WTC11 (cell line): ENCODE data around the gene NOL4L. TPM values are rescaled to one million over a fixed set of nuclear protein-coding genes. Genes with fewer than 3 reads are reported as not detected.

ENCODE experiments used
- ATAC-seq: fragments of 200-7000 bp; cut with Tn5 transposase; 2 replicates; pipeline ENCODE4 v1.10.0; 2021; ENCODE audit warnings: mild to moderate bottlenecking, moderate library complexity
- CTCF ChIA-PET: fragments of 300-600 bp; sonication (Branson Sonifier 250); formaldehyde crosslinking; loops from one replicate; lab custom pipeline; 2021; ENCODE audit warnings: antibody characterized with exemption; lab: Charles Lee
- POLR2A ChIA-PET: fragments of 350-600 bp; sonication (Branson Sonifier 250); formaldehyde crosslinking; loops from one replicate; lab custom pipeline; 2021; ENCODE audit warnings: antibody characterized with exemption; lab: Charles Lee
- DNase-seq: peaks from one replicate; pipeline ENCODE4 v3.0.0; 2021; ENCODE audit warnings: low spot score
- H3K27ac Mint-ChIP-seq: 2 replicates; pipeline ENCODE4 v1.8.0; 2021; ENCODE audit warnings: mixed read lengths
- H3K27me3 Mint-ChIP-seq: 2 replicates; pipeline ENCODE4 v1.8.0; 2021; ENCODE audit warnings: low read depth, mild to moderate bottlenecking, moderate library complexity, mixed read lengths
- H3K36me3 Mint-ChIP-seq: 2 replicates; pipeline ENCODE4 v1.8.0; 2021; ENCODE audit warnings: mixed read lengths
- H3K4me1 Mint-ChIP-seq: 2 replicates; pipeline ENCODE4 v1.8.0; 2022; ENCODE audit warnings: mixed read lengths
- H3K4me3 Mint-ChIP-seq: 2 replicates; pipeline ENCODE4 v1.8.0; 2021; ENCODE audit warnings: mild to moderate bottlenecking, moderate library complexity, mixed read lengths
- H3K9me3 Mint-ChIP-seq: 2 replicates; pipeline ENCODE4 v1.8.0; 2021; ENCODE audit warnings: mixed read lengths
- ELF4 ChIP-seq: sonication (generic); formaldehyde crosslinking; IDR thresholded peaks from 2 replicates; pipeline ENCODE4 v1.8.1; 2022; ENCODE audit warnings: low read depth, mild to moderate bottlenecking, moderate library complexity, missing genetic modification reagents
- ESRRA ChIP-seq: sonication (generic); formaldehyde crosslinking; IDR thresholded peaks from 2 replicates; pipeline ENCODE4 v1.8.1; 2022; ENCODE audit warnings: mild to moderate bottlenecking, missing genetic modification reagents, borderline replicate concordance
- FOXK1 ChIP-seq: sonication (generic); formaldehyde crosslinking; IDR thresholded peaks from 2 replicates; pipeline ENCODE4 v1.8.0; 2022; ENCODE audit warnings: mild to moderate bottlenecking, moderate library complexity, missing genetic modification reagents
- HMGA2 ChIP-seq: fragments of 250-450 bp; sonication (Bioruptor Pico); IDR thresholded peaks from 2 replicates; pipeline ENCODE4 v1.4.0; 2021; ENCODE audit warnings: mild to moderate bottlenecking, moderate library complexity
- RELA ChIP-seq: sonication (generic); formaldehyde crosslinking; IDR thresholded peaks from 2 replicates; pipeline ENCODE4 v1.8.1; 2022; ENCODE audit warnings: missing genetic modification reagents, mild to moderate bottlenecking, borderline replicate concordance
- TEAD1 ChIP-seq: sonication (generic); formaldehyde crosslinking; IDR thresholded peaks from 2 replicates; pipeline ENCODE4 v1.8.0; 2022; ENCODE audit warnings: mild to moderate bottlenecking, missing genetic modification reagents
- total RNA-seq: library from RNA; stranded (reverse); gene quantifications from 3 replicates; pipeline ENCODE4 v1.2.3, GENCODE V29; 2021
- TF ChIP-seq, protein P1 (sequence below): sonication (generic); formaldehyde crosslinking; IDR thresholded peaks from 2 replicates; pipeline ENCODE4 v1.8.1; 2023; ENCODE audit warnings: mild to moderate bottlenecking, missing genetic modification reagents, borderline replicate concordance
- TF ChIP-seq, protein P2 (sequence below): fragments of 250-450 bp; sonication (Bioruptor Pico); IDR thresholded peaks from 2 replicates; pipeline ENCODE4 v1.9.0; 2021; ENCODE audit warnings: mild to moderate bottlenecking, borderline replicate concordance
- TF ChIP-seq, protein P3 (sequence below): sonication (generic); formaldehyde crosslinking; IDR thresholded peaks from 2 replicates; pipeline ENCODE4 v1.8.1; 2022; ENCODE audit warnings: mild to moderate bottlenecking, moderate library complexity, missing genetic modification reagents
- TF ChIP-seq, protein P4 (sequence below): sonication (generic); formaldehyde crosslinking; IDR thresholded peaks from 2 replicates; pipeline ENCODE4 v1.8.0; 2022; ENCODE audit warnings: mild to moderate bottlenecking, missing genetic modification reagents
- TF ChIP-seq, protein P5 (sequence below): fragments of 200-600 bp; IDR thresholded peaks from 2 replicates; pipeline ENCODE4 v1.8.0; 2022; ENCODE audit warnings: antibody characterized with exemption
- TF ChIP-seq, protein P6 (sequence below): sonication (generic); formaldehyde crosslinking; IDR thresholded peaks from 2 replicates; pipeline ENCODE4 v1.8.1; 2022; ENCODE audit warnings: low read depth, mild to moderate bottlenecking, moderate library complexity, missing genetic modification reagents, borderline replicate concordance

The NOL4L gene
- total RNA-seq, 1 experiment from 2014 or later, result 29.0 TPM

DNA sequence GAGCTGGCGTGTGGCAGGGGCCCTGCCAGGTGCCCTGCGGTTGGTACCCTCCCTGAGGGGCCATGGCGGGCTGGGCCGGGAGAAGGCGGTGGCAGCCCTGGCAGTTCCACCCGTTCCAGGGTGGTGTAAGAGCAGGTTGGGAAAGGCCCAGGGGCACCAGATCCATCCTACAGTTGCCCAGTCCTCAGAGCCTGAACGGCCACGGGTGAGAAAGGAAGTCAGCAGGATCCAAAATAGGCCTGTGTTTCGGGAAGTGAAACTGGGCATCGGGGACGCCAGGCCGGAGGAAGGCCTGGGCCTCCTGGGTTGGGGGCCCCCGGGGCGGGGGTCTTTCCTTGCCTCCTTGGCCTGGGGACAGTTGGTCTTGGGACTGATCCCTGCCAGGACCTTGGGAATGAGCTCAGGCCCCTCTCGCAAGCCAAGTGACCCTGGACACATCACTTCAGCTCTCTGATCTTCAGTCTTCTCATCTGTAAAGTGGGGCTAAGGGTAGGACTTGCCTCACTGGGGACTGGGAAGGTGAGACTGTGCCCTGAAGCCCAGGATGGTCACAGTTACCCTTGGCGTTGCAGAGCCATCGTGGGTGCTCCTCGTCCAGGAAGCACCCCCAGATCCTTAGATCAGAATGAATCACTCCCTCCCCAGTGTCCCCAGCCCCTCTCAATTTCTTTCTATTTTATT, 18.1 kb upstream of the NOL4L start (continued):
- TF ChIP-seq, protein P1, sequence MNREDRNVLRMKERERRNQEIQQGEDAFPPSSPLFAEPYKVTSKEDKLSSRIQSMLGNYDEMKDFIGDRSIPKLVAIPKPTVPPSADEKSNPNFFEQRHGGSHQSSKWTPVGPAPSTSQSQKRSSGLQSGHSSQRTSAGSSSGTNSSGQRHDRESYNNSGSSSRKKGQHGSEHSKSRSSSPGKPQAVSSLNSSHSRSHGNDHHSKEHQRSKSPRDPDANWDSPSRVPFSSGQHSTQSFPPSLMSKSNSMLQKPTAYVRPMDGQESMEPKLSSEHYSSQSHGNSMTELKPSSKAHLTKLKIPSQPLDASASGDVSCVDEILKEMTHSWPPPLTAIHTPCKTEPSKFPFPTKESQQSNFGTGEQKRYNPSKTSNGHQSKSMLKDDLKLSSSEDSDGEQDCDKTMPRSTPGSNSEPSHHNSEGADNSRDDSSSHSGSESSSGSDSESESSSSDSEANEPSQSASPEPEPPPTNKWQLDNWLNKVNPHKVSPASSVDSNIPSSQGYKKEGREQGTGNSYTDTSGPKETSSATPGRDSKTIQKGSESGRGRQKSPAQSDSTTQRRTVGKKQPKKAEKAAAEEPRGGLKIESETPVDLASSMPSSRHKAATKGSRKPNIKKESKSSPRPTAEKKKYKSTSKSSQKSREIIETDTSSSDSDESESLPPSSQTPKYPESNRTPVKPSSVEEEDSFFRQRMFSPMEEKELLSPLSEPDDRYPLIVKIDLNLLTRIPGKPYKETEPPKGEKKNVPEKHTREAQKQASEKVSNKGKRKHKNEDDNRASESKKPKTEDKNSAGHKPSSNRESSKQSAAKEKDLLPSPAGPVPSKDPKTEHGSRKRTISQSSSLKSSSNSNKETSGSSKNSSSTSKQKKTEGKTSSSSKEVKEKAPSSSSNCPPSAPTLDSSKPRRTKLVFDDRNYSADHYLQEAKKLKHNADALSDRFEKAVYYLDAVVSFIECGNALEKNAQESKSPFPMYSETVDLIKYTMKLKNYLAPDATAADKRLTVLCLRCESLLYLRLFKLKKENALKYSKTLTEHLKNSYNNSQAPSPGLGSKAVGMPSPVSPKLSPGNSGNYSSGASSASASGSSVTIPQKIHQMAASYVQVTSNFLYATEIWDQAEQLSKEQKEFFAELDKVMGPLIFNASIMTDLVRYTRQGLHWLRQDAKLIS (CRISPR knock-in tag), result no peak
- TF ChIP-seq, protein P2, sequence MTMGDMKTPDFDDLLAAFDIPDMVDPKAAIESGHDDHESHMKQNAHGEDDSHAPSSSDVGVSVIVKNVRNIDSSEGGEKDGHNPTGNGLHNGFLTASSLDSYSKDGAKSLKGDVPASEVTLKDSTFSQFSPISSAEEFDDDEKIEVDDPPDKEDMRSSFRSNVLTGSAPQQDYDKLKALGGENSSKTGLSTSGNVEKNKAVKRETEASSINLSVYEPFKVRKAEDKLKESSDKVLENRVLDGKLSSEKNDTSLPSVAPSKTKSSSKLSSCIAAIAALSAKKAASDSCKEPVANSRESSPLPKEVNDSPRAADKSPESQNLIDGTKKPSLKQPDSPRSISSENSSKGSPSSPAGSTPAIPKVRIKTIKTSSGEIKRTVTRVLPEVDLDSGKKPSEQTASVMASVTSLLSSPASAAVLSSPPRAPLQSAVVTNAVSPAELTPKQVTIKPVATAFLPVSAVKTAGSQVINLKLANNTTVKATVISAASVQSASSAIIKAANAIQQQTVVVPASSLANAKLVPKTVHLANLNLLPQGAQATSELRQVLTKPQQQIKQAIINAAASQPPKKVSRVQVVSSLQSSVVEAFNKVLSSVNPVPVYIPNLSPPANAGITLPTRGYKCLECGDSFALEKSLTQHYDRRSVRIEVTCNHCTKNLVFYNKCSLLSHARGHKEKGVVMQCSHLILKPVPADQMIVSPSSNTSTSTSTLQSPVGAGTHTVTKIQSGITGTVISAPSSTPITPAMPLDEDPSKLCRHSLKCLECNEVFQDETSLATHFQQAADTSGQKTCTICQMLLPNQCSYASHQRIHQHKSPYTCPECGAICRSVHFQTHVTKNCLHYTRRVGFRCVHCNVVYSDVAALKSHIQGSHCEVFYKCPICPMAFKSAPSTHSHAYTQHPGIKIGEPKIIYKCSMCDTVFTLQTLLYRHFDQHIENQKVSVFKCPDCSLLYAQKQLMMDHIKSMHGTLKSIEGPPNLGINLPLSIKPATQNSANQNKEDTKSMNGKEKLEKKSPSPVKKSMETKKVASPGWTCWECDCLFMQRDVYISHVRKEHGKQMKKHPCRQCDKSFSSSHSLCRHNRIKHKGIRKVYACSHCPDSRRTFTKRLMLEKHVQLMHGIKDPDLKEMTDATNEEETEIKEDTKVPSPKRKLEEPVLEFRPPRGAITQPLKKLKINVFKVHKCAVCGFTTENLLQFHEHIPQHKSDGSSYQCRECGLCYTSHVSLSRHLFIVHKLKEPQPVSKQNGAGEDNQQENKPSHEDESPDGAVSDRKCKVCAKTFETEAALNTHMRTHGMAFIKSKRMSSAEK (CRISPR knock-in tag), result no peak

DNA sequence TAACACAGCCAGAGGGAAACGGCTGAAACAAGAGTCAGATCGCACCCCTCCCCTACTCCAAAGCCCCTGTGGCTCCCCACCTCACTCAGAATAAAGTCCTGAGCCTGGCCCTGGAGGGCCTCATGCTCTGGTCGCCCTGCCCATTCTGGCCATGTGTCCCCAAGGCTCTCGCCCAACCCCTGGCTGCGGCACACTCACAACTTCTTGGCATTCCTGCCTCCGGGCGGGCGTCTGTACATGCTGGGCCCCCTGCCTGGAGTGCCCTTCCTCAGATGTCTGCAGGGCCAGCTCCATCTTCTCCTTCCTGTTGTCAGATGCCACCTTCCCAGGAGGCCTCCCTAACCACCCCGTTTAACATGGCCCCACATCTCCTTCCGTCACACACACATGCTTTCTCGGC, 17.1 kb upstream of the NOL4L start:
- ChIA-PET CTCF (no interaction called here), POLR2A (no interaction called here)
- Mint-ChIP-seq H3K9me3 (no peaks in the 10 kb centered on the region), H3K4me1 (peaks cover 4% of the 10 kb centered on the region; the same call in 1 of the 2 replicates), H3K4me3 (no peak overlapping the region), H3K27ac (no peak overlapping the region; the same call in 1 of the 2 replicates), H3K27me3 (no peaks in the 10 kb centered on the region; the same call in 1 of the 2 replicates), H3K36me3 (no peaks in the 10 kb centered on the region)
- ATAC-seq (no peak), DNase-seq (no peak)
- TF ChIP-seq TEAD1 (CRISPR knock-in tag) (no peak), ELF4 (CRISPR knock-in tag) (no peak)

DNA sequence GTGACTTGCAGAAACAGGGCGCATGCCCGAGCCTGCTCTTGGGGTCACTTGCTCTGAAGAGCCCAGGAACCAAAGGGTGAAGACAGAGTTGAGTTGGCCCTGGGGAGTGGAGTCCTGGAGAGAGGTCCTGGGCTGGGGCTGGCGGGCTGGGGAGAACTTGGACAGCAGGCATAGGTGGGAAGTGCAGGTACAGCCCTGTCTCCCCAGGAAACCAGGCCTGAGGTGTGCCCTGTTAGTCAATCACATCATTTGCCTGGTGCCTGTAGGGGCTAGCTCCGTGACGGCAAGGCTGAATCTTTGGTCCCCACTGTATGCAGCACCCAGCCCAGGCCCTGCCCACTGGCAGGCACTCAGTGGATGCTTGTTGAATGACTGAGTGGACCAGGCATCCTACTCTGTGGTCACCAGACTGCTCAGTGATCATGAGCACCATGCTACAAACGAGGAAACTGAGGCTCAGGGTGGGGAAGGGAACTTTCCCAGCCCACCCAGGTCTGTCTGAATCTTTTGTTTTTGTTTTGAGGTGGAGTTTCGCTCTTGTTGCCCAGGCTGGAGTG, 15.6 kb upstream of the NOL4L start:
- Mint-ChIP-seq H3K4me3 (no peak overlapping the region), H3K27ac (no peak overlapping the region), H3K9me3 (no peaks in the 10 kb centered on the region), H3K27me3 (no peaks in the 10 kb centered on the region; the same call in 1 of the 2 replicates), H3K4me1 (peaks cover 4% of the 10 kb centered on the region; the same call in 1 of the 2 replicates), H3K36me3 (no peaks in the 10 kb centered on the region)
- POLR2A ChIA-PET, result no interaction called here
- DNase-seq, result no peak
- no peak for ATAC-seq
- CTCF ChIA-PET, result no interaction called here
- TF ChIP-seq, protein P3, sequence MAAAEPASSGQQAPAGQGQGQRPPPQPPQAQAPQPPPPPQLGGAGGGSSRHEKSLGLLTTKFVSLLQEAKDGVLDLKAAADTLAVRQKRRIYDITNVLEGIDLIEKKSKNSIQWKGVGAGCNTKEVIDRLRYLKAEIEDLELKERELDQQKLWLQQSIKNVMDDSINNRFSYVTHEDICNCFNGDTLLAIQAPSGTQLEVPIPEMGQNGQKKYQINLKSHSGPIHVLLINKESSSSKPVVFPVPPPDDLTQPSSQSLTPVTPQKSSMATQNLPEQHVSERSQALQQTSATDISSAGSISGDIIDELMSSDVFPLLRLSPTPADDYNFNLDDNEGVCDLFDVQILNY (CRISPR knock-in tag), result no peak
- TF ChIP-seq, protein P4, sequence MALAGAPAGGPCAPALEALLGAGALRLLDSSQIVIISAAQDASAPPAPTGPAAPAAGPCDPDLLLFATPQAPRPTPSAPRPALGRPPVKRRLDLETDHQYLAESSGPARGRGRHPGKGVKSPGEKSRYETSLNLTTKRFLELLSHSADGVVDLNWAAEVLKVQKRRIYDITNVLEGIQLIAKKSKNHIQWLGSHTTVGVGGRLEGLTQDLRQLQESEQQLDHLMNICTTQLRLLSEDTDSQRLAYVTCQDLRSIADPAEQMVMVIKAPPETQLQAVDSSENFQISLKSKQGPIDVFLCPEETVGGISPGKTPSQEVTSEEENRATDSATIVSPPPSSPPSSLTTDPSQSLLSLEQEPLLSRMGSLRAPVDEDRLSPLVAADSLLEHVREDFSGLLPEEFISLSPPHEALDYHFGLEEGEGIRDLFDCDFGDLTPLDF (CRISPR knock-in tag), result no peak
- TF ChIP-seq RELA (CRISPR knock-in tag) (no peak), FOXK1 (CRISPR knock-in tag) (no peak), ESRRA (CRISPR knock-in tag) (no peak), HMGA2 (no peak), TEAD1 (CRISPR knock-in tag) (no peak)
- TF ChIP-seq, protein P5, sequence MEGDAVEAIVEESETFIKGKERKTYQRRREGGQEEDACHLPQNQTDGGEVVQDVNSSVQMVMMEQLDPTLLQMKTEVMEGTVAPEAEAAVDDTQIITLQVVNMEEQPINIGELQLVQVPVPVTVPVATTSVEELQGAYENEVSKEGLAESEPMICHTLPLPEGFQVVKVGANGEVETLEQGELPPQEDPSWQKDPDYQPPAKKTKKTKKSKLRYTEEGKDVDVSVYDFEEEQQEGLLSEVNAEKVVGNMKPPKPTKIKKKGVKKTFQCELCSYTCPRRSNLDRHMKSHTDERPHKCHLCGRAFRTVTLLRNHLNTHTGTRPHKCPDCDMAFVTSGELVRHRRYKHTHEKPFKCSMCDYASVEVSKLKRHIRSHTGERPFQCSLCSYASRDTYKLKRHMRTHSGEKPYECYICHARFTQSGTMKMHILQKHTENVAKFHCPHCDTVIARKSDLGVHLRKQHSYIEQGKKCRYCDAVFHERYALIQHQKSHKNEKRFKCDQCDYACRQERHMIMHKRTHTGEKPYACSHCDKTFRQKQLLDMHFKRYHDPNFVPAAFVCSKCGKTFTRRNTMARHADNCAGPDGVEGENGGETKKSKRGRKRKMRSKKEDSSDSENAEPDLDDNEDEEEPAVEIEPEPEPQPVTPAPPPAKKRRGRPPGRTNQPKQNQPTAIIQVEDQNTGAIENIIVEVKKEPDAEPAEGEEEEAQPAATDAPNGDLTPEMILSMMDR, result no peak
- TF ChIP-seq, protein P2 (CRISPR knock-in tag), result no peak
- TF ChIP-seq, protein P6, sequence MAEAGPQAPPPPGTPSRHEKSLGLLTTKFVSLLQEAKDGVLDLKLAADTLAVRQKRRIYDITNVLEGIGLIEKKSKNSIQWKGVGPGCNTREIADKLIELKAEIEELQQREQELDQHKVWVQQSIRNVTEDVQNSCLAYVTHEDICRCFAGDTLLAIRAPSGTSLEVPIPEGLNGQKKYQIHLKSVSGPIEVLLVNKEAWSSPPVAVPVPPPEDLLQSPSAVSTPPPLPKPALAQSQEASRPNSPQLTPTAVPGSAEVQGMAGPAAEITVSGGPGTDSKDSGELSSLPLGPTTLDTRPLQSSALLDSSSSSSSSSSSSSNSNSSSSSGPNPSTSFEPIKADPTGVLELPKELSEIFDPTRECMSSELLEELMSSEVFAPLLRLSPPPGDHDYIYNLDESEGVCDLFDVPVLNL (CRISPR knock-in tag), result no peak
